Stomach (tissue), 9 donors: ENCODE results near the gene H19. TPM values are rescaled to one million over a fixed set of nuclear protein-coding genes. Genes with fewer than 3 reads are reported as not detected.

Experiments
- DNase-seq, 2 donors: peaks; one replicate each; pipeline versions ENCODE4 v3.0.0 to v3.0.0-alpha.2; 2013 to 2019
- H3K27ac ChIP-seq, 5 donors: fragments of 200-600 bp in 4 of 5; sonication (generic) in 4 of 5; one replicate each; pipeline ENCODE4 v1.5.1; 2013 to 2019; ENCODE audit warnings: mild to moderate bottlenecking in 1 of 5, moderate library complexity in 1 of 5
- H3K27me3 ChIP-seq, 3 donors: fragments of 200-600 bp; sonication (generic); one replicate each; pipeline ENCODE4 v1.5.1; 2017 to 2019; ENCODE audit warnings: mixed run types in 1 of 3
- H3K36me3 ChIP-seq, 4 donors: fragments of 200-600 bp; sonication (generic); 1 replicate in 3 of 4; 2 replicates in 1 of 4; pipeline ENCODE4 v1.5.1; 2016 to 2019
- H3K4me1 ChIP-seq, 4 donors: fragments of 200-600 bp; sonication (generic); one replicate each; pipeline ENCODE4 v1.5.1; 2016 to 2019
- H3K4me3 ChIP-seq, 4 donors: fragments of 200-600 bp; sonication (generic) in 3 of 4; one replicate each; pipeline ENCODE4 v1.5.1; 2016 to 2019; ENCODE audit warnings: mild to moderate bottlenecking in 1 of 4
- H3K9me3 ChIP-seq, 4 donors: fragments of 200-600 bp; sonication (generic); one replicate each; pipeline ENCODE4 v1.5.1; 2016 to 2019
- CTCF ChIP-seq, 7 experiments: fragments of 450-650 bp in 4 of 7; fragments of 200-600 bp in 3 of 7; sonication (generic) in 3 of 7; IDR thresholded peaks; one replicate each; pipeline ENCODE4 v1.5.1; 2016 to 2019; ENCODE audit warnings: antibody characterized with exemption in 7 of 7, control low read depth in 2 of 7, mild to moderate bottlenecking in 1 of 7
- EP300 ChIP-seq: sonication (generic); formaldehyde crosslinking; IDR thresholded peaks from one replicate; pipeline ENCODE4 v1.6.1; 2017; ENCODE audit warnings: antibody characterized with exemption
- POLR2A ChIP-seq, 4 donors: fragments of 450-650 bp; IDR thresholded peaks; one replicate each; pipeline ENCODE4 v1.6.1; 2016; ENCODE audit warnings: antibody characterized with exemption in 4 of 4, control low read depth in 2 of 4, mild to moderate bottlenecking in 1 of 4, moderate library complexity in 1 of 4
- POLR2AphosphoS5 ChIP-seq, 3 donors: sonication (generic); formaldehyde crosslinking; IDR thresholded peaks; one replicate each; pipeline ENCODE4 v1.6.1; 2016; ENCODE audit warnings: antibody characterized with exemption in 3 of 3
- WGBS, 5 donors: extraction: QIAGEN DNeasy Blood & Tissue Kit in 3 of 5; methylation state at CpG; one replicate each; pipeline versions ENCODE4 v1.1.5 to v1.1.7; 2013 to 2018; 5-methylcytosine and 5-hydroxymethylcytosine counted together
- intact Hi-C: fragments of 100-400 bp; cut with DNase I; formaldehyde crosslinking; loops from one replicate; pipeline ENCODE4 v1.15.1; 2023; ENCODE audit warnings: low total_unique reads
- polyA plus RNA-seq, 3 donors: library from polyadenylated mRNA; stranded (reverse); fragments of 200-250 nt; gene quantifications; one replicate each; pipeline ENCODE4 v1.2.3, GENCODE V29; 2013
- small RNA-seq, 4 donors: library from RNA; depleted of rRNA; stranded (forward); fragments of <200 nt; gene quantifications; one replicate each; pipeline ENCODE3, GENCODE V24; 2016
- total RNA-seq, 5 donors: library from RNA; depleted of rRNA; stranded (reverse); fragments of >200 nt; gene quantifications; one replicate each; pipeline versions ENCODE4 v1.1.0 to v1.2.3, GENCODE V29; 2014 to 2016
- donor health status: healthy with polysubstance abuse.
- donor health status: Bipolar disorder and iron deficiency.
- donor health status: healthy.

Gene H19
- total and polyA plus RNA-seq, 8 donors: 33.3 to 2,215 (median 54.5) TPM

- no peaks in the 10 kb centered on the region for H3K27me3 ChIP-seq
- no peak overlapping the region for H3K27ac ChIP-seq
- DNase-seq: no peak
- H3K36me3 ChIP-seq: no peaks in the 10 kb centered on the region
- TF ChIP-seq POLR2A (IDR thresholded peaks at IDR 0.05) (no peak), EP300 (no peak), CTCF (IDR thresholded peaks at IDR 0.05) (no peak), POLR2AphosphoS5 (IDR thresholded peaks at IDR 0.05) (no peak)
- intact Hi-C loops: no loop called here
- WGBS, 5 donors: no CpG with 5 or more reads among the region's 6 CpGs
- no peak overlapping the region for H3K4me3 ChIP-seq
- H3K4me1 ChIP-seq: no peaks in the 10 kb centered on the region
- no peaks in the 10 kb centered on the region for H3K9me3 ChIP-seq
Observed at GRCh38 chr11:1949302-1949701, 48.3 kb downstream of the H19 start.

GRCh38 chr11:1948389-1948788, 49.3 kb downstream of the H19 start:
- 0% methylated on average over 2 of the region's 11 CpGs; no CpG with 5 or more reads in 4 of the 5 donors for WGBS, 5 donors
- Histone ChIP-seq H3K4me1 (no peaks in the 10 kb centered on the region), H3K4me3 (no peak overlapping the region), H3K9me3 (no peaks in the 10 kb centered on the region), H3K27ac (no peak overlapping the region), H3K36me3 (no peaks in the 10 kb centered on the region), H3K27me3 (no peaks in the 10 kb centered on the region)
- intact Hi-C loops: no loop called here
- DNase-seq: no peak
- TF ChIP-seq EP300 (no peak), POLR2A (IDR thresholded peaks at IDR 0.05) (no peak), POLR2AphosphoS5 (IDR thresholded peaks at IDR 0.05) (no peak), CTCF (IDR thresholded peaks at IDR 0.05) (no peak)

- H3K9me3 ChIP-seq: no peaks in the 10 kb centered on the region
- no peak for TF ChIP-seq POLR2A (IDR thresholded peaks at IDR 0.05)
- no peak for TF ChIP-seq POLR2AphosphoS5 (IDR thresholded peaks at IDR 0.05)
- TF ChIP-seq EP300: no peak
- TF ChIP-seq CTCF (IDR thresholded peaks at IDR 0.05): no peak
- intact Hi-C loops: no loop called here
- no peaks in the 10 kb centered on the region for H3K36me3 ChIP-seq
- H3K27ac ChIP-seq: no peak overlapping the region
- H3K4me3 ChIP-seq: no peak overlapping the region
- H3K4me1 ChIP-seq: no peaks in the 10 kb centered on the region
- DNase-seq: no peak
- H3K27me3 ChIP-seq: no peaks in the 10 kb centered on the region
- WGBS, 5 donors: no CpG with 5 or more reads among the region's 36 CpGs
Observed at GRCh38 chr11:1947592-1948237, 49.9 kb downstream of the H19 start.

- DNase-seq: no peak
- H3K4me1 ChIP-seq: no peaks in the 10 kb centered on the region
- H3K4me3 ChIP-seq: no peak within 1 kb of the TSS
- H3K27ac ChIP-seq: no peak within 1 kb of the TSS
- H3K36me3 ChIP-seq: no peaks in the 10 kb centered on the region
- no peaks in the 10 kb centered on the region for H3K27me3 ChIP-seq
- no peaks in the 10 kb centered on the region for H3K9me3 ChIP-seq
- WGBS, 5 donors: no CpG with 5 or more reads among the region's 85 CpGs
- intact Hi-C loops: no loop called here
- TF ChIP-seq POLR2AphosphoS5 (IDR thresholded peaks at IDR 0.05) (no peak), POLR2A (IDR thresholded peaks at IDR 0.05) (no peak)
Observed at GRCh38 chr11:1946812-1947484, 50.7 kb downstream of the H19 start, which contains the start of gene MRPL23. Gene MRPL23, plus strand, starts transcription at chr11:1947332. Its CDS starts 31 bp downstream, at chr11:1947363.

Small RNA genes lying within 50 kb of the gene (small RNA-seq; reads per million reads assigned to genes)
- gene RF01972 (0 reads per million in 4 donors), gene RF01973 (0 reads per million in 4 donors)

Other genes starting within 250 kb of the H19 start
- under 1 TPM in 1 of 5 donors, not detected in 4; 0.72 TPM for gene IFITM10, start 247.2 kb downstream of the H19 start, total RNA-seq
- gene IFITM10, start 247.2 kb downstream of the H19 start, polyA plus RNA-seq: 1 to 10 TPM in 1 of 3 donors, under 1 TPM in 2; 0.19 to 1.1 (median 0.95) TPM
- 100 to 1,000 TPM; 115 to 590 (median 210) TPM for gene CTSD, start 233.9 kb downstream of the H19 start, total RNA-seq
- gene CTSD, start 233.9 kb downstream of the H19 start, polyA plus RNA-seq: 100 to 1,000 TPM; 173 to 538 (median 529) TPM
- 10 to 100 TPM in 1 of 5 donors, 1 to 10 TPM in 1, under 1 TPM in 3; 0.72 to 13.4 (median 0.92) TPM for gene SYT8, start 162.9 kb downstream of the H19 start, total RNA-seq
- 10 to 100 TPM in 1 of 3 donors, 1 to 10 TPM in 2; 1.7 to 77.3 (median 3.7) TPM for gene SYT8, start 162.9 kb downstream of the H19 start, polyA plus RNA-seq
- gene TNNI2, start 158.9 kb downstream of the H19 start, total RNA-seq: 1 to 10 TPM in 1 of 5 donors, not detected in 4; 7.2 TPM
- gene TNNI2, start 158.9 kb downstream of the H19 start, polyA plus RNA-seq: 10 to 100 TPM in 2 of 3 donors, under 1 TPM in 1; 0.93 to 23.4 (median 17.0) TPM
- gene LSP1, start 144.8 kb downstream of the H19 start, total RNA-seq: 10 to 100 TPM in 4 of 5 donors, 1 to 10 TPM in 1; 9.8 to 78.8 (median 46.8) TPM
- gene LSP1, start 144.8 kb downstream of the H19 start, polyA plus RNA-seq: 100 to 1,000 TPM in 2 of 3 donors, 10 to 100 TPM in 1; 29.0 to 239 (median 155) TPM
- not detected for gene PRR33, start 105.9 kb downstream of the H19 start, total RNA-seq
- under 1 TPM in 1 of 3 donors, not detected in 2; 0.03 TPM for gene PRR33, start 105.9 kb downstream of the H19 start, polyA plus RNA-seq
- gene TNNT3, start 78.1 kb downstream of the H19 start, total RNA-seq: 1 to 10 TPM in 2 of 5 donors, not detected in 3; 2.3 to 7.2 TPM
- gene TNNT3, start 78.1 kb downstream of the H19 start, polyA plus RNA-seq: 10 to 100 TPM in 1 of 3 donors, 1 to 10 TPM in 1, under 1 TPM in 1; 0.75 to 14.5 (median 3.1) TPM
- 100 to 1,000 TPM in 2 of 5 donors, 10 to 100 TPM in 3; 14.0 to 281 (median 73.8) TPM for gene MRPL23, start 50.5 kb downstream of the H19 start, total RNA-seq
- gene MRPL23, start 50.5 kb downstream of the H19 start, polyA plus RNA-seq: 100 to 1,000 TPM; 114 to 317 (median 231) TPM
- gene IGF2, start 141.5 kb upstream of the H19 start, total RNA-seq: 100 to 1,000 TPM in 1 of 5 donors, 10 to 100 TPM in 3, 1 to 10 TPM in 1; 5.2 to 164 (median 29.2) TPM
- gene IGF2, start 141.5 kb upstream of the H19 start, polyA plus RNA-seq: 1 to 10 TPM; 3.8 to 9.6 (median 5.2) TPM
- gene INS, start 163.4 kb upstream of the H19 start, total RNA-seq: not detected
- 10 to 100 TPM in 1 of 3 donors, 1 to 10 TPM in 1, not detected in 1; 7.2 to 37.6 TPM for gene INS, start 163.4 kb upstream of the H19 start, polyA plus RNA-seq
- not detected for gene TH, start 174.0 kb upstream of the H19 start, total RNA-seq
- 1 to 10 TPM in 1 of 3 donors, under 1 TPM in 1, not detected in 1; 0.13 to 1.7 TPM for gene TH, start 174.0 kb upstream of the H19 start, polyA plus RNA-seq